Stimulated activated CD8-positive, alpha-beta memory T cell treated with anti-CD3 and anti-CD28 coated beads, Interleukin-12 subunit alpha, Interleukin-12 subunit beta, amount 100 ng/mL, for 1 hour (primary cell): ENCODE results near the gene CTSH.

Source experiments
- DNase-seq: peaks from one replicate; pipeline ENCODE4 v3.0.0-alpha.2; 2020; ENCODE audit warnings: low read depth

The CTSH gene

GRCh38 chr15:78944669-78945407 is at the start of gene CTSH:
Gene CTSH (minus strand): TSS chr15:78945046. CDS start chr15:78944981, 65 bp downstream.
- DNase-seq, result peak; percentile 47

- DNase-seq, result no peak
These were observed 49.2 kb upstream of the CTSH start for GRCh38 chr15:78993931-78994530.

GRCh38 chr15:78993257-78993930 is 48.5 kb upstream of the CTSH start:
- no peak for DNase-seq

- no peak for DNase-seq
These were observed 47.8 kb upstream of the CTSH start for GRCh38 chr15:78992416-78993256.

- no peak for DNase-seq
These were observed 47.0 kb upstream of the CTSH start for GRCh38 chr15:78991879-78992278.

GRCh38 chr15:78991476-78991875 is 46.6 kb upstream of the CTSH start:
- DNase-seq, result no peak

GRCh38 chr15:78990278-78990677 is 45.4 kb upstream of the CTSH start:
- DNase-seq, result no peak

GRCh38 chr15:78989701-78990240 is 44.9 kb upstream of the CTSH start:
- no peak for DNase-seq

GRCh38 chr15:78988361-78988911 is 43.6 kb upstream of the CTSH start:
- DNase-seq, result no peak

GRCh38 chr15:78987556-78988360 is 42.9 kb upstream of the CTSH start:
- DNase-seq, result no peak

GRCh38 chr15:78985859-78986475 is 41.1 kb upstream of the CTSH start:
- DNase-seq, result no peak

- no peak for DNase-seq
These were observed 39.2 kb upstream of the CTSH start for GRCh38 chr15:78984041-78984440.

GRCh38 chr15:78983146-78983918 is 38.5 kb upstream of the CTSH start:
- no peak for DNase-seq

GRCh38 chr15:78982736-78983135 is 37.9 kb upstream of the CTSH start:
- no peak for DNase-seq

- no peak for DNase-seq
These were observed 36.9 kb upstream of the CTSH start for GRCh38 chr15:78981532-78982313.

- DNase-seq, result no peak
These were observed 34.8 kb upstream of the CTSH start for GRCh38 chr15:78979456-78980320.

GRCh38 chr15:78978601-78979179 is 33.8 kb upstream of the CTSH start:
- no peak for DNase-seq
